HG03565 (cell line): Measurements from ENCODE around the gene P3H1.
"Not testable (repeated sequence)": the region's sequence is repeated elsewhere in the genome, so short reads cannot be mapped to it uniquely, and the experiment has no call there.

ENCODE experiments used
- ATAC-seq: cut with Tn5 transposase; IDR thresholded peaks from one replicate; pipeline ENCODE4 v1.9.1; 2021; ENCODE audit warnings: mild to moderate bottlenecking, moderate library complexity; ENCODE audit not compliant: unreplicated experiment

Gene P3H1

DNA sequence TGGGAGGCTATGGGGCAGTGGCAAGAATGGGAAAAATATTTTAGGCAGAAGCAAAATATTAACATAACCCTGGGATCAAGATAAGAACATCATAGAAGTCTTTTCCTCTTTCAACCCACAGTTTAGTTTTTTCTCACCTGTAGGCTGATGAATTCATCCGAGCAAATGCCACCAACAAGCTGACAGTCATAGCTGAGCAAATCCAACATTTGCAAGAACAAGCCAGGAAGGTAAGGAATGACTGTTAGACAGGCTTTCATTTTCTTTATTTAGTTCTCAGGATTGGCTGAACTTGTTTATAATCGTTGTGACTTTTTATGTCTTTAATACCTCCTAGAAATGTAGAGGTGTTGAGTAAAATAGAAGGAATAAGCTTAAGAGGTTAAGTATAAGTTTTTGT is 6.6 kb upstream of the P3H1 start:
- no peak for ATAC-seq

DNA sequence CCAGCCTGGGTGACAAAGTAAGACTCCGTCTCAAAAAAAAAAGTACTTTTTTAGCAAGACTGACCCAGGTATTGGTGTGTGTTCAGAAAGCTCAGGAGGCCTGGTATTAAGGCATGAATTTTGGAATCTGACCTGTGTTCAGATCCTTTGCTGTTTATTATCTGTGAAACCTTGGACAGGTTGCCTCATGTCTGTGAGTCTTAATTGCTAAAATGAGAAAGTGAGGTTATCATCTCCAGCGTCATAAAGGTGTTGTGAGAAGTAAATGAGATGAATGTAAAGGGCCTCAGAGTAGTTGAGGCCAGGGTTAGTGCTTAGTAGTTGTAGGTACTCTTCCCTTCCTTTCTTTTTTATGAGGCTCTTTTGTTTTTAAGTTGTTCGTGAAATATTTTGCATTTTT is 3.0 kb upstream of the P3H1 start:
- ATAC-seq = no peak

DNA sequence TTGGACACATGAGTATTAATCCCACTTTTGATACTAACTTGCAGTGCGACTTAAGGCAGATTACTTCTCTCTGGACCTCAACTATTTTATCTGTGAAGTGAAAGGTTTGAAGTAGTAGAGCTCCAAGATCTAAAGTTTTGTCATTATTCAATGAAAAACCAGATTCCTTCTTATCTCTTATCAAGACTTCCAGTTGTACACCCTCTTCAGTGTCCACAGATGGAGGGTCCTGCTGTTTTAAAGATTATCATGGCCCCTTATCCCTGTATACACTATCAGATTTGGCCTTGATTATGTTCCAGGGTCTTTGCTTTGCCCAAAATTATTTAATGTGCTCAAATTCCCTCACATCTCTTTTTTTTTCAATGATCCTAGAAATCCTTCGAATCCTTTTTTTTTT is 1.3 kb upstream of the P3H1 start:
- ATAC-seq = no peak

DNA sequence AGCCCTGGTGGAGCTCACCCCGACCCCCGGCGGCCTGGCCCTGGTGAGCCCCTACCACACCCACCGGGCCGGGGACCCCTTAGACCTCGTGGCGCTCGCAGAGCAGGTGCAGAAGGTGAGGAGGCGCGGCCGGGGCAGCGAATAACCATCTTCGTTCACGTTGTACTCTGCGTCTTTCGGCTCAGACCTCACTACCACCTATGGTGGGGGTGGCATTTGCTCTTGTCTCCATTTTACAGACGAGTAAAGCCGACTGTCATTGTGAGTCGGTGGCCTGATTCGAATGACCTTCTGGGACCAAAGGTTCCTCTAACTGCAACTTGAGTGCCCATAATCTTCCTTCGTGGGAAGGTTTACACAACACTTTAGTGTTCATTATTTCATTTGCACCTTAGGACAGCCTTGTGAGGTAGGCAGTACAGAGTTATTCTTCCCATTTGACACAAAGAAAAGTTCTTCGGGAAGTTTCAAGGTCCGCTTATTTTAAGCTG is 727 bp upstream of the P3H1 start:
- ATAC-seq = peak; percentile 16

DNA sequence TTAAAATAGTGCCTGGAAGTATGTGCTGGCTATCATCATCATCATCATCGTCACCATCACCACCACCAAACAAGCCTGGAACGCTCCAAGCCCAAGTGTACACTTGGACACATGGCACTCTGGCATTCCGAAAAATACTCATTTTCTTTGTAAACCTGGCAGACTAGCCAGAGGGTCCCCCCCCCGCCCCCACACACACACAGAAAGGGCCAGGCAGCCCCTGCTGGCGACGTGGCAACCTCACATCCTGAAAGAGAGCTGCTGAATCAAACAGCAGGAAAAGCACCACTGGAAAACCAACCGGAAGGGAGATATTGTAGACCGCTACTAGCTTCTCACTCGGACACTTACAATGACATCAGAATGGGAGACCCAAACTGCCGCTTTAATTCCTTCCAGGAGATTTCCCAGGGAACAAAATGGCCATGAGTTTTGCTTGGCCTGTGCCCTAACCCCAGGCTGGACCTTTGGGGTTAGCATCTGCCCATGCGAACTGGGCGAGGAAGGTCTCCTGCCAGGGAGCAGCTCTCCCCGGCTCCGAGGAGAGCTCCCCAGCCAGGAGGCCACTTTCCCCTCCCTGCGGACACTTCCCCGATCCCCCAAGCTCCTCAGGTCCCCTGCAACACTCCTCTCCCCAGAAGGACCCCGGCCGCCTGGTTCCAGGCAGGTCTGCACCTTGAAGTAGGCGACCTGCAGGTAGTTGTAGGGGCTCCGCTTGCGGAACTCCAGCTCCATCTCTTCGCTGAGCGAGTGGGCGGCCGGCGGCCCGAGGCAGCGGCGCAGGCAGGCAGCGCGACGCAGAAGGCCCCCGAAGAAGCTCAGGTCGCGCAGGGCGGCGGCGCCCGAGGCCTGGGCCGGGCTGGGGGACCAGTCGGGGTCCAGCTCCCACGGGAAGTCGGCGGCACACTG is 742 bp downstream of the P3H1 start:
- ATAC-seq = peak; percentile 21

DNA sequence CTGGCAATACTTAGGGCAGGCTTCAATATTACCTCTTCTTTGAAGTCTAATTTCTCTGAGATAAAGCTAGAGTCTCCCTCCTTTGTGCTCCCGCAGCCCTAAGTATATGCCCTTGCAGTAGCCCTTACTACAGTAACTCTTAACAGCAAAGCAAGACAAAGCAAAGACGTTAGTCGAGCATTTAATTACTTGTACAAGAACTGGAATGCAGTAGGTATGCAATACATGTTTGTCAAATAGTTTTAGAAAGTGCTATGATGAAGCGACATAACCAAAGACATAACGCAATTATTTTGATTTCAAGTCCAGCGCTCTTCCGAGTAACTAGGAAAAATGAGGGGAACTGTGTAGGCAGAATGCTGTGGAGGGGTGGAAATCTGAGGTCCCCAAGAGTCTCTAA is 1.6 kb downstream of the P3H1 start:
- no peak for ATAC-seq

DNA sequence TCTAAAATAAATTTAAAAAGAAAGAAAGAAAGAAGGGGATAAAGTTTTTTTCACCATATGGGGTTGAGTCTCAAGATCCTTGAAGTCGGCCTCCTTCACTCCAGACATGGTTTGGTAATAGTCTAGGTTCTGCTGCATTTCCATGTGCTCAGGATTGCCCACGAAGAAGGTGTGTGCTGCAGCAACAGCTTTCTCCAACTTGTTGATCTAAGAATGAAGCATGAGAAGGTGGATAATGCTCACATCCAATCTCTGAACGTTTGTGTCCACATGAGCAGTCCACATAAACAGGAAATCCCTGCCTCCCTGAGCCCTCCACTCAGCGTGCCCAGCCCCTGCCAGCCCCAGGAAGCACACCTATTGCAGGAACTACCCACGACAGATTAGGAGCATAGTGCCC is 4.6 kb downstream of the P3H1 start:
- no peak for ATAC-seq

DNA sequence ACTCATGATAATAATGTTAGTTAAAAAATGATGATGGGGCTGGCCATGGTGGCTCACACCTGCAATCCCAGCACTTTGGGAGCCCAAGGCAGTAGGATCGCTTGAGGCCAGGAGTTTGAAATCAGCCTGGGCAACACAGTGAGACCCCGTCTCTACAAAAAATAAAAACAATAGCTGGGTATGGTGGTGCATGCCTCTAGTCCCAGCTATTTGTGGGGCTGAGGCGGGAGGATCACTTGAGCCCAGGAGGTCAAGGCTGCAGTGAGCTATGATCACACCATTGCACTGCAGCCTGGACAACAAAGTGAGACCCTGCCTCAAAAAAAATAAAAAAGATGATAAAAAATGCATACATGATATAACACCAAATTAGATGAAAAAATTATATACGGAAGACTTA is 5.3 kb downstream of the P3H1 start:
- ATAC-seq = no peak

DNA sequence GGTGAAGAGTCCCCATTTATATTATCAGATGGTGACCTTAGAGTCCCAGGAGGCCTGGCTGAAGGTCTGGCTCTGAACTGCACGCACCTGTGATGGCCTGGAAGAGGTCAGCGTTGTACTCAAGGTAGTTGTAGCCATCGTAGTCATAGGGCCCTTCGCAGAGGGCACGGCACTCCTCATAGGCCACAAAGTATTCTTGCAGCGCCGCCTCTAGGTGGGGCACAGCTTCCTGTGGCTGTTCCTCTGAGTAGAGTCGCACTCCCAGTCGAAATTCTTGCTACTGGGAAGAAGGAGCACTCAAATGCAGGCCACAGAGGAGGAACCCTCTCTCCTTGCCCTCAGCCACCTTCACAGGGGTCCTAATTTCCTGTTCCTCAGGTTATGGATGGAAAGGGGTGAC is 7.7 kb downstream of the P3H1 start:
- ATAC-seq = no peak

DNA sequence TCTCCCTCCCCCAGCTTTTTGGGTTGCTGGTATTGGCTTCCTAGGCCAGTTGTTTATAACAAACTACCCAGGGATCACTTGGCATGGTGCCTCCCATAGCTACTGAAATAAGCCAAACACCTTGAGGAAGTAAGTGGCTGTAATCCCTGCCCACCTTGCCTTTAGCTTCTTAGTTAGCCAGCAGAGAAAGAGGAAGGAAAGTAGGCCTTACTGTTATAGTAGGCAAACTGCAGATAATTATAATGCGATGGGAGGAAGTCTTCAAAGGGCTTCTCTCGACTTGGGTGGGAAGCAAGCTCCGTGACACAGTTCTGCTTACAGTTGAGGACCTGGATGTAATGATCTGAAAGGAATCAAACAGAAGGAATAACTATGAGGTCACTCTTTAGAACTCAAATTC is 8.2 kb downstream of the P3H1 start:
- no peak for ATAC-seq

DNA sequence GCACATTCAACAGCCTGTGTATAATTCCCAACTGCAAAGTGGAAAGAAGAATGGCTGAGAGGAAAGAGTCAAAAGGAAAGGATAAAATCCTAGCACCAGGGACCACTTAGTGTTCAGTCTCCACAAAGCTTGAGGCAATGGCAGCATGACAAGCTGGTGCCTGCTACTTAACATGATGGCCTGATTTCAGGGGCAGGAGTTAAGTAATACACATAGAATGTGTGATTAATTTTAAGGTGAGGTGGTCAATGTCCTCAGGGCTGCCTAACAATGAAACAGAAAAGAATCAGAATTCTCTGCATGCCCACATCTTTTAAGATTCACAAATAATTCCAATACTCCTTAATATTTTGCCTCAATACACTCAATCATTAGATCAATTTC is 8.9 kb downstream of the P3H1 start:
- ATAC-seq = no peak

DNA sequence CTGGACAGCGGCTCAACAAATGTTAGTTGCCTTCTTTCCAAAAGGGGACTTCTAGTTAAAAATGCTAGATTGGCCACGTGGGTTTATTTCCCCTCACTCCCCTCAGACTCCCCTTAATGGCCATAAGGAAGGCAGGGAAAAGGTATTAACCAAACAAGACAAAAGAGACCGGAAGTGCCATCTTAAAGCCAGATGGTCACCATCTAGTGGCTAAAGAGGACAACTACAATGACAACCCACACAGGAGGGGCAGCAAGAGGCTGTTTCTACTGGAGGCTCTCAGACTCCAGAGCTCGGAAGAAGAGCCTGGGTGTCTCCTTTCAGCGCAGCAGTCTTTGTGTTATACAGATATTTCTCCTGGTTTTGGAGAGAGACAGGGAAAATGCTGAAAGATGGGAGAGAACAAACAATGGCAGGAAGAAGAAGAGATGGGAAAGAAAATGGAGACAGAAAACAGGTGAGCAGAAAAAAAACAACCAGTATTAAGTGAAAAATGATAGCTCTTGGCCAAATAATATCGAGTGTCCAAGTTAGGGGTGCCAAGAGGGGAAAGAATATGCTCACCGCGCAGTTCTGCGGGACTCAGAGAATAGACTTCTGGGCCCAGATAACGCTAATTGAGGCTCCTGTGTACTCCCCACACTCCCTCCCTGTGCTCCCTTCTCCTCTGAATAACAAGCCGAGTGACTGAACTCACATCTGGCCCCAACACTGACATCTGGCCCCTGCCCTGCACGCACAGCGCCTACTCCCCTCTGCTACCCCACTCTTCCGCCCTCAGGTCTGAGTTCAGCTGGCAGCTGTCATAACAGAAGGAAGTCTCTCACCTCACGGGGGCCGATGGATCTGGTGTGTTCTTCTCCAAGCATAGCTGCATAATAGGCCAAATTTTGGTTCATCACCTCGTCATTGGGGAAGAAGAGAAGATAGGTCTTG is 9.6 kb downstream of the P3H1 start:
- ATAC-seq = no peak

DNA sequence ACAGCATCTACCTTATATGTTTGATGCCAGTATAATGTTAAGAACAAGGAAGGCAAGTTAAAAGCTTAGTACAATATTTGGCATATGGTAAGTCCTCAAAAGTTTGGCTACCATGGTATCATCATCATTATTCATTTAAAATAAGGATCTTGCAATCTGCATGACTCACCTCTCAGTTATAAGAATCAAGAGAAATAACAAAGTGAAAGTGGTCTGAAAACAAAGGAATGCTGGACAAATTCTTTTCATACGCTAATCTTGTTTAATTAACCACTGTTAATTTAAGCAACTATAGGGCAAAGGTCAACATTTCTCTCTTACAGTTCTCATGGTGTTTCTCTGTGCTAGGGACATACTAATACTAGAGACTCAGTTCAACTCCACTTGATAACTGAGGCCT is 13.8 kb downstream of the P3H1 start:
- no peak for ATAC-seq

DNA sequence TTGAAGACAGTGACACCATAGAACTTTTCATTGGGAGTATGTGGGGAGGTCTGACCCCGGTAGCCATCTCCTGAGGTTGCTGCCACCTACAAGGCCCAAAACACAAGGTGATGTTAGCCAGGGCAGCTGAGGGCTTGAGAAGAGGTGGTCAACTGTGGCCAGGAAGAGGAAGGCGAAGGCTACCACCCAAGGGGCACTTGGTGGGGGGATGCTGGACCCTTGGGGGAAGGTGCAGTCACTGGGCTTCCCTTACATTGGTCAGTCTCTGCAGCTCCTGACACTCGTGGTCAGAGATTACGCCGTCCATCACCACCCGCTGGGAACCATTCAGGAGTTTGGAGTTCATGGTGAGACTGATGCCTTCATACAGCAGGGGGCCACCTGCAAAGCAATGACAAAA is 14.5 kb downstream of the P3H1 start:
- ATAC-seq = no peak

DNA sequence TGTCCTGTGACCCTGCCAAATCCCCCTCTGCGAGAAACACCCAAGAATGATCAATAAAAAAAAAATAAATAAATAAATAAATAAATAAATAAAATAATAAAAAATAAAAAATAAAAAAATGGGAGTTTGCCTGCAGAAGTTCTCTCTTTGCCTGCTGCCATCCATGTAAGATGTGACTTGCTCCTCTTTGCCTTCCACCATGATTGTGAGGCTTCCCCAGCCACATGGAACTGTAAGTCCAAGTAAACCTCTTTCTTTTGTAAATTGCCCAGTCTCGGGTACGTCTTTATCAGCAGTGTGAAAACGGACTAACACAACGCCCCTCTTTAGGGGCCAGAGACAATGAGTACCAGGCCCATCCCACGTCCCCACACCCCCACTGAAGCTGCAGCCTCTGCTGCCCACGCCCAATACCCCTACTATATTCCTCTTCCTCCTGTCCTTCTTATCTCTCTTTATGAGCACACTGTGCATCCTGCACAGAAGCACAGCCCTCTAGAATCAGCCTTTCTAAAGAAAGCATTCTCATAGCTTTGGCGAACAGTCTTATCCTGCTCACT is 15.2 kb downstream of the P3H1 start:
- ATAC-seq = not testable (repeated sequence)

DNA sequence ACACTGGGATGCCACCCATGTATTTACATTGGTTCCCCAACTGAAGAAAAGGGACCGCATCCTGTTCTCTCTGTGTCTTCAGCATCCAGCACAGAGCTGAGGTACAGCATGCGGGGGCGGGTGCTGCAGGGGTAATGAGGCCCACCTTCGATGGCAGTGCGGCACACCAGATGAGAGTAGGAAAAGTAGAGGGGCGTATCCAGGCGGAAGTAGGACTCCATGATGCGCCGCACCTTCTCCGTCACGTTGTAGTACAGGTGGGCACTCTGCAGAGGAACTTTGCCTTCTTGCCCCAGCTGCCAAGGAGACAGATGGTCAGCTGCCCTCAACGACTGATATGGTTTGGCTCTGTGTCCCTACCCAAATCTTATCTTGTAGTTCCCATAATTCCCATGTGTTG is 16.8 kb downstream of the P3H1 start:
- no peak for ATAC-seq

DNA sequence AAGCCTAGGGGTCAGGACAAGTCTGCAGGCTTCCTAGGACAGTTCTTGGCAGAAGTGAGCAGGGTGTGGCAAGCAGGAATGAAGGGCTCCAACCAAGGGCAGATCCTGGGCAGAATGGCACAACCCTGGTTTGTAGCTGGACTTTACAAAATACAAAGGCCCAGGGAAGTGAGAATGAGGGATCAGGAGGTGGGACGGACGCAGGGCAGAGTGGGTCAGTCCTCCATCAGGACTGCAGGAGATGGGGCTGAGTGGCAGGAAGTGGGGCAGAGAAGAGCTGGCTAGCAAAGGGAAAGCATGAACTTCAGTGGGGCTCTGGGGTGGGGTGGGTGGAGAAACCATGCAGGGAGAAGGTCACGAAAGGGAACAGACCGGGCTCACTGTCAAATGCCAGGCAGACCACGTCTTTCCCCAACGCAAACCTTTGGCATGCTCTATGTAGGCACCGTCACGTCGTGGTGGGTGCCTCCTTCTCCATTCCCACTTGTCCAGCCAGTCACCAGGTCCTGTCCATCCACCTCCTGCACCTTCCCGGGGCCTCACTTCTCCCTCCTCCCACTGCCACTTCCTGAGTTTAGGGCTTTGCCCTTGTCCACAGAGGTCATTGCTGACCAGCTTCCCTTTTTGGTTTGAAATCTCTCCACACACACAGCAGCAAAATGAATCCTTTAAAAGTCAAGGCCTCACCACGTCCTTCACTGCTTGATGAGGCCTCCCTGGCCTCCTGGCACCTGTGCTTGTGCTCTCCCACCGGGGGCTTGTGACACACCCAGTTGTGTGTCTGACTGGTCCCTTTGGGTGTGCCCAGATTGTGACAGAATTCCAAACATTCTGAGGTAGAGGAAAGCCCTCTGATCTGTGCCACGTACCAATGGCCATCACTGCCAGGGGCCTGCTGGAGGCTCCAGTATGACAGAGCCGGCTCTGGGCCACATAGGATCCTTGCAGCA is 18.1 kb downstream of the P3H1 start:
- ATAC-seq = no peak

DNA sequence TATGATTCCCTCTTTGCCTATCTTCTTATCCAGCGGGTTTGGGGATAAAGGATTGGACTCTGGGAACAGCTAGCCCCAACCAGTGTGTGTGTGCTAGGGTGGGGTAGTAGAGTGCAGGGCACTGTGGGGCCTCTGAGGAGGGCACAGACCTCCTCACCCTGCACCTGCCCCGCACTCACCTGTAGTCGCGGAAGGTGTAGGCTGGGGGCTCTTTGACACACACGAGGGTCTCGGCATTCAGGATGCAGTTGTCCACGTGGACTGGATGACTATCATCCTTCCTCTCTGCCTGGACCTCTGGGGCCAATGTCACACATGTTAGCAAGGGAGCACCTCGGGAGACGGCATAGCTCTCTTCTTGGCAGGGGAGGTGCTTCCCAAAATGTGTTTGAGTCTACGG is 18.8 kb downstream of the P3H1 start:
- ATAC-seq = no peak

DNA sequence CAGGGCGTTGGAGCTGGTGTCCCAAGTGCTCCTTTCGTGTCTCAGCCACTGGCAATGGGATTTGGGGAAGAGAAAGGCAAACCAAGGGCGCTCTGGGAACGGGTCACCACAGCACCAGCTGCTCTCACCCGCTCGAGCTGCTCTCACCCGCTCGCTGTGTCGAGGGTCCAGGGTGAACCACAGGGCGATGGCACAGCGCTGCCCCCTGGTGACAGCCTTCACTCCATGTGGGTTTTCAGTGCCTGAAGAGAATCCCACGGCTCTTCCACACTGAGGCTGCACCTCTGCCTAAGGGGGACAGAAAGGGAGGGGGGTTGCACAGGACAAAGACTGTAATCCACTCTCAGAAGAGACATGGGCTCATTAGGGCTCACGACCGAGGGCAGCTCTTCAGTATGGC is 19.7 kb downstream of the P3H1 start:
- ATAC-seq = no peak

DNA sequence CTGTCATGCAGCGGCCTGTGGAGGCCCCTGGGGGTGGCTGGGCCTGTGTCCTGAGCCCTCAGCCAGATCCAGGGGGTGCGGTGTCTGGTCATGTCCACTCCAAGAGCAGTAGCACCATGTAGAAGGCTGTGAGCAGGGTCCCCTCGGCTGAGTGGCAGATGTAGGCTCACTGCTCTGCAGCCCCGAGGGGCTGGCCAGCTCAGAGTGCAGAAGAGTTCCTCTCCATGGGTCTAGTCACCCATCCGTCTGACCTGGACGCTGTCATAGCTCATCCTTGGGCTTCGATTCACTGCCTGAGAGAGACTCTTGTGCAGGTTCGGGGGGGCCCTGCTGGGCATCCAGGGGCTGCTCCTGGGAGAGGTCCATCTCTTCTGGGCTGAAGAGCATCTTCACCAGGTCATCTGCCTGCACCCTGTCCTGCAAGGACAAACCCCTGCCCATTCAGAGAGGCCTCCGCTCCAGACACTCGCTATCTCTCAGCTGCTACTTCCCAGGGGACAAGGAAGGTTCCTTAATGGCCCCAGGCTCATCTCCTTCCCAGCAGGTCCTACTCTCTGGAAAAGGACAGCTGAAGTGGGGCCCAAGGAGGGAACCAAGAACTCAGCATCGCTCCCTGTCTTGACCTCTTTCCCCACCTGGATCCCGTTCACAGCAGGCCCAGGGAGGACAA is 20.3 kb downstream of the P3H1 start:
- ATAC-seq = no peak
